ENCODE data around the gene GIMAP1.

DNA sequence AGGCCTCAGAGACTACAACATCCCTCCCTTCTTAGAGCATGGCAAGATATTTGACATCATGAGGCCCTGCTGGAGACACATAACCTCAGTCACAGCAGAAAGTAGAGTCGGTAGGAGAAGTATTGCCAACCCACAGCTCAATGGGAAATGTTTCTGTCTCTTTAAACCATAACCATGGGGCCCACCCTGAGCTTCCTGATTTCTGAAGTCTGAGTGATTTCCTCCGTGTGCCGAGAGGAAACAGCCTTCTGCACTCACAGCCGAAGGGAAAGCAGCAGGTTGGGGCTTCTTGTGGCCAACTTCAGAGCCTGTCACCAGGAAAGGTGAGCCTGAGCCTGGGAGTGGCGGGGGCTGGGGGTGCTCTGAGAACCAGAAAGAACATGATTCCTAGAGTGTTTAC lies at the start of gene GIMAP1:
- TF ChIP-seq CTCF (IDR thresholded peaks at IDR 0.05) = no peak
- TF ChIP-seq POLR2A (IDR thresholded peaks at IDR 0.05) = no peak
- peak in 1 of 2 donors; percentile 54 for TF ChIP-seq EP300 (IDR thresholded peaks at IDR 0.05)

Measured in tibial nerve (tissue), 4 donors.